Omental fat pad (tissue), 4 donors: ENCODE data around the gene C1QB. TPM values are rescaled to one million over a fixed set of nuclear protein-coding genes. Genes with fewer than 3 reads are reported as not detected.

Experiments
- ATAC-seq: fragments of 150-250 bp; one replicate; pipeline ENCODE4 v1.9.1; 2016; ENCODE audit warnings: mild to moderate bottlenecking, moderate library complexity; ENCODE audit not compliant: low FRiP score
- DNase-seq: peaks from one replicate; pipeline ENCODE4 v3.0.0-alpha.2; 2019; ENCODE audit warnings: low spot score
- CTCF ChIP-seq, 3 donors: fragments of 450-650 bp; IDR thresholded peaks; one replicate each; pipeline ENCODE4 v1.5.1; 2016 to 2017; ENCODE audit warnings: antibody characterized with exemption in 3 of 3, mild to moderate bottlenecking in 3 of 3, moderate library complexity in 2 of 3
- total RNA-seq, 4 donors: library from RNA; depleted of rRNA; stranded (reverse); fragments of >200 nt; gene quantifications; one replicate each; pipeline ENCODE4 v1.1.0, GENCODE V29; 2016

C1QB gene
- total RNA-seq, 4 donors from 2014 or later: 692 to 1,052 (median 953) TPM

GRCh38 chr1:22619798-22620197 lies 33.2 kb upstream of the C1QB start:
- no peak for TF ChIP-seq CTCF (IDR thresholded peaks at IDR 0.05)
- ATAC-seq (no peak), DNase-seq (no peak)

GRCh38 chr1:22621761-22622160 lies 31.3 kb upstream of the C1QB start:
- TF ChIP-seq CTCF (IDR thresholded peaks at IDR 0.05): no peak
- ATAC-seq: no peak
- no peak for DNase-seq

- no peak for TF ChIP-seq CTCF (IDR thresholded peaks at IDR 0.05)
- ATAC-seq (no peak), DNase-seq (no peak)
Measured at GRCh38 chr1:22625262-22625925, 27.6 kb upstream of the C1QB start.

- DNase-seq (no peak), ATAC-seq (no peak)
- TF ChIP-seq CTCF (IDR thresholded peaks at IDR 0.05): no peak
Measured at GRCh38 chr1:22626237-22627157, 26.5 kb upstream of the C1QB start.

- DNase-seq: no peak
Measured at GRCh38 chr1:22627331-22627730, 25.7 kb upstream of the C1QB start.

GRCh38 chr1:22628698-22629444 lies 24.2 kb upstream of the C1QB start:
- no peak for DNase-seq
- TF ChIP-seq CTCF (IDR thresholded peaks at IDR 0.05): no peak
- ATAC-seq: no peak

More at GRCh38 chr1:22627331-22627730, 25.7 kb upstream of the C1QB start:
- no peak for ATAC-seq
- TF ChIP-seq CTCF (IDR thresholded peaks at IDR 0.05): no peak
